HepG2 (cell line): ENCODE measurements around the gene C2orf81. TPM values are rescaled to one million over a fixed set of nuclear protein-coding genes. Genes with fewer than 3 reads are reported as not detected.

Experiments
- ATAC-seq: fragments of 200-7000 bp; cut with Tn5 transposase; 3 replicates; pipeline ENCODE4 v1.9.1; 2020; ENCODE audit warnings: mild to moderate bottlenecking, moderate library complexity
- BruUV-seq: library from RNA; stranded (reverse); fragments of 400-500 nt; replicated peaks from 2 replicates; lab custom pipeline; 2021; lab: Mats Ljungman, UMichigan
- CTCF ChIA-PET: fragments of 300-600 bp; formaldehyde crosslinking; extraction: SDS; loops from one replicate; lab custom pipeline; 2021; ENCODE audit warnings: low total read pairs, inconsistent platforms, low intra/inter-chr PET ratio; lab: Yijun Ruan, JAX
- POLR2A ChIA-PET: fragments of 350-600 bp; sonication (Branson Sonifier 250); formaldehyde crosslinking; loops from one replicate; lab custom pipeline; 2020; ENCODE audit warnings: antibody characterized with exemption, inconsistent platforms; lab: Yijun Ruan, JAX
- DNase-seq: peaks from one replicate; pipeline ENCODE4 v3.0.0-alpha.2; 2015; ENCODE audit warnings: low spot score
- FAIRE-seq: peaks from 3 replicates; lab custom pipeline; 2011; peaks lifted over from hg19 to GRCh38; lab: Jason Lieb, UNC
- H2AFZ ChIP-seq: one replicate; pipeline ENCODE4 v1.6.1; 2011; ENCODE audit warnings: low read length, inconsistent platforms
- H3K27ac ChIP-seq: fragments of 300-600 bp; 3 replicates; pipeline ENCODE4 v1.8.0; 2011; ENCODE audit warnings: mixed run types, mild to moderate bottlenecking, mixed read lengths, low read length, inconsistent platforms; ENCODE audit not compliant: insufficient read depth; ENCODE audit errors: extremely low read length
- H3K27me3 ChIP-seq, 2 experiments: fragments of 200-600 bp in 1 of 2; 2 replicates in 1 of 2; 3 replicates in 1 of 2; pipeline versions ENCODE4 v1.6.0 to v1.8.0; 2011; ENCODE audit warnings: low read length in 2 of 2, mild to moderate bottlenecking in 2 of 2, moderate library complexity in 2 of 2, inconsistent platforms in 1 of 2; ENCODE audit not compliant: insufficient read depth in 2 of 2, control insufficient read depth in 1 of 2
- H3K36me3 ChIP-seq, 2 experiments: fragments of 200-600 bp in 1 of 2; replicated peaks in 1 of 2; 2 replicates in 1 of 2; 3 replicates in 1 of 2; pipeline versions ENCODE4 v1.5.1 to v1.8.0; 2011; ENCODE audit warnings: low read length in 2 of 2, inconsistent platforms in 1 of 2; ENCODE audit not compliant: insufficient read depth in 2 of 2, control insufficient read depth in 1 of 2
- H3K4me1 ChIP-seq: 2 replicates; pipeline ENCODE4 v1.5.1; 2012; ENCODE audit warnings: low read length, inconsistent platforms; ENCODE audit not compliant: insufficient read depth
- H3K4me2 ChIP-seq: 2 replicates; pipeline ENCODE4 v1.6.0; 2011; ENCODE audit warnings: low read depth, low read length, inconsistent platforms
- H3K4me3 ChIP-seq, 3 experiments: fragments of 200-600 bp in 1 of 3; sonication (generic), shearing (Covaris generic) in 1 of 3; replicated peaks in 1 of 3; 2 replicates each; pipeline ENCODE4 v1.5.1; 2011 to 2016; ENCODE audit warnings: low read length in 3 of 3, inconsistent platforms in 2 of 3, low read depth in 2 of 3, mild to moderate bottlenecking in 2 of 3, control low read depth in 1 of 3, mixed read lengths in 1 of 3; ENCODE audit not compliant: insufficient read depth in 1 of 3
- H3K79me2 ChIP-seq: one replicate; pipeline ENCODE4 v1.6.1; 2011; ENCODE audit warnings: low read length, inconsistent platforms; ENCODE audit not compliant: insufficient read depth
- H3K9ac ChIP-seq: 2 replicates; pipeline ENCODE4 v1.6.0; 2011; ENCODE audit warnings: mild to moderate bottlenecking, low read depth, low read length, inconsistent platforms; ENCODE audit not compliant: insufficient read depth
- H3K9me3 ChIP-seq: 2 replicates; pipeline ENCODE4 v1.5.1; 2012; ENCODE audit warnings: mild to moderate bottlenecking, low read length
- H4K20me1 ChIP-seq: 2 replicates; pipeline ENCODE4 v1.6.0; 2011; ENCODE audit warnings: inconsistent platforms, mild to moderate bottlenecking, low read length, moderate library complexity; ENCODE audit not compliant: insufficient read depth
- CBFB ChIP-seq: sonication (generic); formaldehyde crosslinking; IDR thresholded peaks from 2 replicates; pipeline ENCODE4 v1.4.0; 2020; ENCODE audit warnings: missing genetic modification reagents
- CBX1 ChIP-seq: IDR thresholded peaks from one replicate; pipeline ENCODE4 v1.6.1; 2016; ENCODE audit warnings: antibody characterized with exemption, low read depth
- CCAR2 ChIP-seq: fragments of 200-400 bp; formaldehyde crosslinking; optimal IDR thresholded peaks from 2 replicates; pipeline ENCODE3; 2018; ENCODE audit warnings: low read depth, mild to moderate bottlenecking, low read length, moderate library complexity
- CENPT ChIP-seq: sonication (generic); formaldehyde crosslinking; IDR thresholded peaks from 2 replicates; pipeline ENCODE4 v1.8.0; 2022; ENCODE audit warnings: low read depth, mild to moderate bottlenecking, moderate library complexity, missing genetic modification reagents
- HOXA3 ChIP-seq: sonication (generic); formaldehyde crosslinking; IDR thresholded peaks from 2 replicates; pipeline ENCODE4 v1.5.0; 2020; ENCODE audit warnings: missing genetic modification reagents
- KAT8 ChIP-seq: IDR thresholded peaks from 2 replicates; pipeline ENCODE4 v1.6.1; 2016; ENCODE audit warnings: missing genetic modification reagents, missing compliant biosample characterization
- LCORL ChIP-seq, 2 experiments: fragments of 450-650 bp in 1 of 2; sonication (generic) in 1 of 2; formaldehyde crosslinking in 1 of 2; IDR thresholded peaks; 2 replicates each; pipeline versions ENCODE4 v1.5.0 to v1.6.1; 2017 to 2020; ENCODE audit warnings: antibody characterized with exemption in 1 of 2, missing genetic modification reagents in 1 of 2
- REPIN1 ChIP-seq: sonication (generic); formaldehyde crosslinking; IDR thresholded peaks from 2 replicates; pipeline ENCODE4 v1.8.0; 2022; ENCODE audit warnings: missing genetic modification reagents, low read depth, mild to moderate bottlenecking, borderline replicate concordance
- SIN3B ChIP-seq: fragments of 150-350 bp; IDR thresholded peaks from 2 replicates; pipeline ENCODE4 v1.6.1; 2014; ENCODE audit warnings: low read length
- SMARCE1 ChIP-seq: fragments of 450-650 bp; IDR thresholded peaks from 2 replicates; pipeline ENCODE4 v1.6.1; 2017; ENCODE audit warnings: borderline replicate concordance
- SNAPC2 ChIP-seq: sonication (generic); formaldehyde crosslinking; IDR thresholded peaks from 2 replicates; pipeline ENCODE4 v1.8.1; 2022; ENCODE audit warnings: mild to moderate bottlenecking, missing genetic modification reagents
- TGIF2 ChIP-seq: IDR thresholded peaks from 2 replicates; pipeline ENCODE4 v1.6.1; 2016; ENCODE audit warnings: control low read depth, missing compliant biosample characterization
- TOPORS ChIP-seq: sonication (generic); formaldehyde crosslinking; IDR thresholded peaks from 2 replicates; pipeline ENCODE4 v1.8.0; 2023; ENCODE audit warnings: mild to moderate bottlenecking, missing genetic modification reagents
- U2AF2 ChIP-seq: fragments of 200-400 bp; formaldehyde crosslinking; IDR thresholded peaks from 2 replicates; pipeline ENCODE4 v1.6.1; 2017; ENCODE audit warnings: low read depth, mild to moderate bottlenecking, low read length
- YEATS4 ChIP-seq: sonication (generic); formaldehyde crosslinking; IDR thresholded peaks from 2 replicates; pipeline ENCODE4 v1.4.0; 2020; ENCODE audit warnings: missing genetic modification reagents, borderline replicate concordance
- ZNF326 ChIP-seq: sonication (generic); formaldehyde crosslinking; IDR thresholded peaks from 2 replicates; pipeline ENCODE4 v1.4.0; 2020; ENCODE audit warnings: missing genetic modification reagents, borderline replicate concordance
- ZNF724P ChIP-seq: sonication (generic); formaldehyde crosslinking; IDR thresholded peaks from 2 replicates; pipeline ENCODE4 v1.8.0; 2022; ENCODE audit warnings: missing genetic modification reagents, borderline replicate concordance
- ZSCAN12 ChIP-seq: sonication (generic); formaldehyde crosslinking; IDR thresholded peaks from 2 replicates; pipeline ENCODE4 v1.9.0; 2021; ENCODE audit warnings: mild to moderate bottlenecking, missing genetic modification reagents
- WGBS: methylation state at CpG from one replicate; pipeline ENCODE4 v1.1.6; 2017; ENCODE audit warnings: low lambda C conversion rate; 5-methylcytosine and 5-hydroxymethylcytosine counted together
- in situ Hi-C: cut with HindIII; loops from 2 replicates; pipeline ENCODE4 v1.10.0; 2017; ENCODE audit warnings: low pct_unique_long_range_greater_than_20kb; ENCODE audit not compliant: extremely low pct_ligation_motif_present
- intact Hi-C: fragments of 100-400 bp; cut with micrococcal nuclease; formaldehyde crosslinking; loops from one replicate; pipeline ENCODE4 v1.10.0; 2022; ENCODE audit not compliant: unreplicated experiment
- polyA plus RNA-seq, 8 experiments: library from polyadenylated mRNA; depleted of rRNA in 3 of 8; stranded (reverse) in 7 of 8; unstranded in 1 of 8; fragments of >200 nt; fragmentation: Illumina TruSeq in 4 of 8; extraction: Trizol in 4 of 8; gene quantifications; 2 replicates each; pipeline versions ENCODE4 v1.2.1 to v1.2.3, GENCODE V29; 2011 to 2016; ENCODE audit warnings: low read depth in 4 of 8, missing spikeins in 1 of 8, mixed read lengths in 1 of 8; ENCODE audit not compliant: insufficient read depth in 1 of 8
- total RNA-seq, 5 experiments: library from RNA; depleted of rRNA; stranded (reverse); fragments of >200 nt; fragmentation: Illumina TruSeq; extraction: Trizol; gene quantifications; 2 replicates each; pipeline ENCODE4 v1.2.3, GENCODE V29; 2016; ENCODE audit warnings: low read depth in 1 of 5
- TF ChIP-seq, protein P1 (sequence below): sonication (generic); formaldehyde crosslinking; IDR thresholded peaks from 2 replicates; pipeline ENCODE4 v1.9.0; 2021; ENCODE audit warnings: mild to moderate bottlenecking, missing genetic modification reagents

The C2orf81 gene
- total and polyA plus RNA-seq, 2 of the 13 experiments (the other 11 are each of a cell fraction or from before 2014, with no cell fraction given) = 0.15 to 0.17 TPM

DNA sequence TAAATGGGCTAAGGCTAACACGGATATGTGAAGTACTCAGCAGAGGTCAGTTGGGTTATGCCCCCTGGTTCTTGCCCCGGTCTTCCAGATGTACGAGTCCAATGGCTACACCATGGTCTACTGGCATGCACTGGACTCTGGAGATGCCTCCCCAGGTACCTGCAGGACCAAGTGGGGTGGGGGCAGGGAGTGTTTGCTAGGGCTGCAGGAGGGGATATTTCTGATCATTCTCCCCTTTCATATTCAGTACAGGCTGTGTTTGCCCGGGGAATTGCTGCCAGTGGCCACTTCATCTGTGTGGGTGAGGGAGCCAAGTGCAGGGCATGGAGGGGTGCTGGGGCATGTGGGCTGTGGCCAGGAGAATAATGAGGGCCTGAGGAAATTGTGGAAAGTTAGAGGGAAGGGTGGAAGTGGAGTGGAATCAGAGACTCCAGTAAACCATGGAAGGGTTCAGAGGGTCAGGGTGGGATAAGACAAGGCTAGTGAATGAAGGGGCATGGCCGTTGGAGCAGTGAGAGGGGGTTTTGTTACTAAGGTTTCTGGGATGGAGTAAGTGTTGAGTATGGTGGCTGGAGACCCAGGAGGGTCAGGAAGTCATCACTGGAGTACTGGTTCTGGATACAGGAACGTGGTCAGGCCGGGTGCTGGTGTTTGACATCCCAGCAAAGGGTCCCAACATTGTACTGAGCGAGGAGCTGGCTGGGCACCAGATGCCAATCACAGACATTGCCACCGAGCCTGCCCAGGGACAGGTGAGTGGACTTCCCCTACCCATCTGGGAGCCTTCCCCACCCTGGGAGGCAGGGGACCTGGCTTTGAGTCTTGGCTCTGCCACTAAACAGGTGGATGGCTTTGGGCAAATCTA lies 2.0 kb upstream of the C2orf81 start:
- Histone ChIP-seq H3K4me3 (no peak overlapping the region), H3K36me3 (peaks cover 15 to 37% of the 10 kb centered on the region in 2 experiments), H3K9me3 (no peaks in the 10 kb centered on the region), H3K4me2 (no peak overlapping the region), H3K27ac (no peak overlapping the region), H2AFZ (no peak overlapping the region), H3K9ac (no peak overlapping the region), H4K20me1 (peaks cover 15% of the 10 kb centered on the region; the same call in 1 of the 2 replicates), H3K27me3 (peaks cover 0 to 7% of the 10 kb centered on the region in 2 experiments; a peak in 1 of 5 replicates), H3K4me1 (peaks cover 74% of the 10 kb centered on the region), H3K79me2 (no peaks in the 10 kb centered on the region)
- ATAC-seq (no peak), DNase-seq (no peak), FAIRE-seq (no peak)
- in situ Hi-C loops (no loop called here), intact Hi-C loops (loop anchor here (2.0 kb wide), 1 partner anchor 41 kb away; the partner anchor contains the start of gene MOGS)
- ChIA-PET POLR2A (interaction anchor here (1.2 to 9.5 kb wide), 6 partner anchors 10 to 36 kb away, joined by 3 to 272 read pairs (median 9); partner anchors contain the start of genes RTKN and WBP1), CTCF (no interaction called here)
- WGBS = 84% methylated on average over 9 of the region's 9 CpGs
- BruUV-seq = no TSS peak
- TF ChIP-seq SNAPC2 (CRISPR knock-in tag) (no peak), ZSCAN12 (no peak), KAT8 (CRISPR knock-in tag) (no peak), YEATS4 (no peak), CENPT (0 out of 2 replicates have a peak, but pooled peaks have one; percentile 68), CBX1 (no peak), REPIN1 (CRISPR knock-in tag) (peak; percentile 28; the same call in 1 of the 2 replicates), LCORL (IDR thresholded peaks at IDR 0.05) (no peak), LCORL (CRISPR knock-in tag; IDR thresholded peaks at IDR 0.05) (no peak), SIN3B (no peak), ZNF724P (peak; percentile 65; the same call in 1 of the 2 replicates), U2AF2 (no peak), TGIF2 (no peak), TOPORS (CRISPR knock-in tag) (0 out of 2 replicates have a peak, but pooled peaks have one; percentile 2), CCAR2 (peak; percentile 81), HOXA3 (no peak), CBFB (CRISPR knock-in tag) (no peak), SMARCE1 (no peak), ZNF326 (CRISPR knock-in tag) (peak; percentile 62; the same call in 1 of the 2 replicates)
- TF ChIP-seq, protein P1, sequence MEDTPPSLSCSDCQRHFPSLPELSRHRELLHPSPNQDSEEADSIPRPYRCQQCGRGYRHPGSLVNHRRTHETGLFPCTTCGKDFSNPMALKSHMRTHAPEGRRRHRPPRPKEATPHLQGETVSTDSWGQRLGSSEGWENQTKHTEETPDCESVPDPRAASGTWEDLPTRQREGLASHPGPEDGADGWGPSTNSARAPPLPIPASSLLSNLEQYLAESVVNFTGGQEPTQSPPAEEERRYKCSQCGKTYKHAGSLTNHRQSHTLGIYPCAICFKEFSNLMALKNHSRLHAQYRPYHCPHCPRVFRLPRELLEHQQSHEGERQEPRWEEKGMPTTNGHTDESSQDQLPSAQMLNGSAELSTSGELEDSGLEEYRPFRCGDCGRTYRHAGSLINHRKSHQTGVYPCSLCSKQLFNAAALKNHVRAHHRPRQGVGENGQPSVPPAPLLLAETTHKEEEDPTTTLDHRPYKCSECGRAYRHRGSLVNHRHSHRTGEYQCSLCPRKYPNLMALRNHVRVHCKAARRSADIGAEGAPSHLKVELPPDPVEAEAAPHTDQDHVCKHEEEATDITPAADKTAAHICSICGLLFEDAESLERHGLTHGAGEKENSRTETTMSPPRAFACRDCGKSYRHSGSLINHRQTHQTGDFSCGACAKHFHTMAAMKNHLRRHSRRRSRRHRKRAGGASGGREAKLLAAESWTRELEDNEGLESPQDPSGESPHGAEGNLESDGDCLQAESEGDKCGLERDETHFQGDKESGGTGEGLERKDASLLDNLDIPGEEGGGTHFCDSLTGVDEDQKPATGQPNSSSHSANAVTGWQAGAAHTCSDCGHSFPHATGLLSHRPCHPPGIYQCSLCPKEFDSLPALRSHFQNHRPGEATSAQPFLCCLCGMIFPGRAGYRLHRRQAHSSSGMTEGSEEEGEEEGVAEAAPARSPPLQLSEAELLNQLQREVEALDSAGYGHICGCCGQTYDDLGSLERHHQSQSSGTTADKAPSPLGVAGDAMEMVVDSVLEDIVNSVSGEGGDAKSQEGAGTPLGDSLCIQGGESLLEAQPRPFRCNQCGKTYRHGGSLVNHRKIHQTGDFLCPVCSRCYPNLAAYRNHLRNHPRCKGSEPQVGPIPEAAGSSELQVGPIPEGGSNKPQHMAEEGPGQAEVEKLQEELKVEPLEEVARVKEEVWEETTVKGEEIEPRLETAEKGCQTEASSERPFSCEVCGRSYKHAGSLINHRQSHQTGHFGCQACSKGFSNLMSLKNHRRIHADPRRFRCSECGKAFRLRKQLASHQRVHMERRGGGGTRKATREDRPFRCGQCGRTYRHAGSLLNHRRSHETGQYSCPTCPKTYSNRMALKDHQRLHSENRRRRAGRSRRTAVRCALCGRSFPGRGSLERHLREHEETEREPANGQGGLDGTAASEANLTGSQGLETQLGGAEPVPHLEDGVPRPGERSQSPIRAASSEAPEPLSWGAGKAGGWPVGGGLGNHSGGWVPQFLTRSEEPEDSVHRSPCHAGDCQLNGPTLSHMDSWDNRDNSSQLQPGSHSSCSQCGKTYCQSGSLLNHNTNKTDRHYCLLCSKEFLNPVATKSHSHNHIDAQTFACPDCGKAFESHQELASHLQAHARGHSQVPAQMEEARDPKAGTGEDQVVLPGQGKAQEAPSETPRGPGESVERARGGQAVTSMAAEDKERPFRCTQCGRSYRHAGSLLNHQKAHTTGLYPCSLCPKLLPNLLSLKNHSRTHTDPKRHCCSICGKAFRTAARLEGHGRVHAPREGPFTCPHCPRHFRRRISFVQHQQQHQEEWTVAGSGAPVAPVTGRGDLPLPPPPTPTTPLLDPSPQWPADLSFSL (CRISPR knock-in tag) = no peak
